ENCODE data around the gene MISP3. TPM values are rescaled to one million over a fixed set of nuclear protein-coding genes. Genes with fewer than 3 reads are reported as not detected.

MISP3 gene
- total RNA-seq, 4 donors from 2014 or later = 9.1 to 26.2 (median 17.2) TPM

DNA sequence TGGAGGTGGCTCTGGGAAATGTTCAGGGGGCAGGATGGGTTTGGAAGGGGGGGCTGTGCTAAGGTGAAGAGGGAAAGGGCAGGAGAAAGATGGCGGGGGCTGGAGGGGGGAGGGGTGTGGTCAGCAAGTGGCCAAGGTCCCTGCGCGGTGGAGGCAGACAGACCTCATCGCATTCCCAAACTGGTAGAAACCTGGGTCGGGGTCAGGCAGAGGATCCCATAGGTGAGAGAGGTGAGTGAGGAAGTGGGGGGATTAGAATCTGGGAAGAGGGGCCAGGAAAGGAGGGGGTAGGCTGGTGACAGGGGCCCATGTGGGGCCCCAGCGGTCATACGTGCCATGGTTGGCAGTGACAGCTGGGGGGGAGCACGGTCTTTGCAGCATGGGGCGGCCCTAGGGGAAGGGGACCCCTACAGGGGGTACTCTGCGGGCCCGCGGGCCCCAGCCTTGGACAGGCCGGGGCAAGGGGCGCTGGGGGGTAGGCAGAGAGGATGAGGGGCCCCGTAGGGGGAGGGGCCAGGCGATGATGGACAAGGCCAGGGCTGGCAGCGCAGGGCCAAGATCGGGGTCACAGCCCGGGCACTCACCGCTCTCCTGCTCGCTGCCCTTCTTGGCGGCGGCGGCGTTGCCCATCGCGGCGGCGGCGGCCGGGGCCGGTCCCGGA is 44.5 kb downstream of the MISP3 start:
- peak in 1 of 2 donors; percentile 88 for DNase-seq (ENCODE audit: low spot score in 2 of 2)

DNA sequence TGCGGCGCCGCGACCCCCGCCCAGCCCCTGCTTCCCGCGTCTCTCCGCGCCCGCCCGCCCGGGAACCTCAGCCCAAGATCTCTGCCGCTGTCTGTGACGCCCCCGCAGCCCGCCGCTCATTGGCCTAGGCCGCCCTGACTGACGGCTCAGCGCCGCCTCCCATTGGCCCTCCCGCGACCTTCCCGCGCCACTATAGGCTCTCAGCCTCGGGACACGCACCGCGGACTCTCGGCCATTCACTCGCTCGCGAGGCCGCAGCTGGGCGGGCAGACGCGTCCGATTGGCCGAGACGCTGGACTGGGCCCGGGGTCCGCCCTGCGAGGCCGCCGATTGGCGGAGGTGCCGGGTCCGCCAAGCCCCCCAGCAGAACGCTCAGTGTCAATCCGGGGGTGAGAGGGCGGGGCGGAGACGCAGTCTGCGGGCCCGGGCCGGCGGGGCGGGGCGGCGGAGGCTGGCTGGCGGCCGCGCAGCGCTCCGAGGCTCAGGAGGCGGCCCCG is 45.1 kb downstream of the MISP3 start, which contains the start of gene PRKACA:
PRKACA (minus strand) TSS at position 95 of the 497 bp plus-strand sequence. CDS start 215 bp downstream, outside the sequence.
- intact Hi-C loops (cut with DNase I; ENCODE audit: low total_unique reads) = no loop called here
- DNase-seq (ENCODE audit: low spot score in 2 of 2) = peak; percentile 97 to 100
- WGBS, 2 donors = 0 to 1% methylated on average over 17 to 19 of the region's 67 CpGs
- peak within 1 kb of the TSS; percentile 95 for H3K4me3 ChIP-seq (ENCODE audit: low read depth, poor library complexity, severe bottlenecking)
- TF ChIP-seq POLR2A (IDR thresholded peaks at IDR 0.05) = no peak
- TF ChIP-seq, protein P1, sequence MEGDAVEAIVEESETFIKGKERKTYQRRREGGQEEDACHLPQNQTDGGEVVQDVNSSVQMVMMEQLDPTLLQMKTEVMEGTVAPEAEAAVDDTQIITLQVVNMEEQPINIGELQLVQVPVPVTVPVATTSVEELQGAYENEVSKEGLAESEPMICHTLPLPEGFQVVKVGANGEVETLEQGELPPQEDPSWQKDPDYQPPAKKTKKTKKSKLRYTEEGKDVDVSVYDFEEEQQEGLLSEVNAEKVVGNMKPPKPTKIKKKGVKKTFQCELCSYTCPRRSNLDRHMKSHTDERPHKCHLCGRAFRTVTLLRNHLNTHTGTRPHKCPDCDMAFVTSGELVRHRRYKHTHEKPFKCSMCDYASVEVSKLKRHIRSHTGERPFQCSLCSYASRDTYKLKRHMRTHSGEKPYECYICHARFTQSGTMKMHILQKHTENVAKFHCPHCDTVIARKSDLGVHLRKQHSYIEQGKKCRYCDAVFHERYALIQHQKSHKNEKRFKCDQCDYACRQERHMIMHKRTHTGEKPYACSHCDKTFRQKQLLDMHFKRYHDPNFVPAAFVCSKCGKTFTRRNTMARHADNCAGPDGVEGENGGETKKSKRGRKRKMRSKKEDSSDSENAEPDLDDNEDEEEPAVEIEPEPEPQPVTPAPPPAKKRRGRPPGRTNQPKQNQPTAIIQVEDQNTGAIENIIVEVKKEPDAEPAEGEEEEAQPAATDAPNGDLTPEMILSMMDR (IDR thresholded peaks at IDR 0.05) = peak in 1 of 3 donors; percentile 40

More for the DNA sequence above, 44.5 kb downstream of the MISP3 start:
- intact Hi-C loops (cut with DNase I; ENCODE audit: low total_unique reads) = no loop called here
- WGBS, 2 donors = 0 to 1% methylated on average over 16 to 22 of the region's 33 CpGs
- TF ChIP-seq, protein P1 (IDR thresholded peaks at IDR 0.05) = no peak
- no peak for TF ChIP-seq POLR2A (IDR thresholded peaks at IDR 0.05)
- H3K4me3 ChIP-seq (ENCODE audit: low read depth, poor library complexity, severe bottlenecking) = peak overlapping the region; percentile 95

DNA sequence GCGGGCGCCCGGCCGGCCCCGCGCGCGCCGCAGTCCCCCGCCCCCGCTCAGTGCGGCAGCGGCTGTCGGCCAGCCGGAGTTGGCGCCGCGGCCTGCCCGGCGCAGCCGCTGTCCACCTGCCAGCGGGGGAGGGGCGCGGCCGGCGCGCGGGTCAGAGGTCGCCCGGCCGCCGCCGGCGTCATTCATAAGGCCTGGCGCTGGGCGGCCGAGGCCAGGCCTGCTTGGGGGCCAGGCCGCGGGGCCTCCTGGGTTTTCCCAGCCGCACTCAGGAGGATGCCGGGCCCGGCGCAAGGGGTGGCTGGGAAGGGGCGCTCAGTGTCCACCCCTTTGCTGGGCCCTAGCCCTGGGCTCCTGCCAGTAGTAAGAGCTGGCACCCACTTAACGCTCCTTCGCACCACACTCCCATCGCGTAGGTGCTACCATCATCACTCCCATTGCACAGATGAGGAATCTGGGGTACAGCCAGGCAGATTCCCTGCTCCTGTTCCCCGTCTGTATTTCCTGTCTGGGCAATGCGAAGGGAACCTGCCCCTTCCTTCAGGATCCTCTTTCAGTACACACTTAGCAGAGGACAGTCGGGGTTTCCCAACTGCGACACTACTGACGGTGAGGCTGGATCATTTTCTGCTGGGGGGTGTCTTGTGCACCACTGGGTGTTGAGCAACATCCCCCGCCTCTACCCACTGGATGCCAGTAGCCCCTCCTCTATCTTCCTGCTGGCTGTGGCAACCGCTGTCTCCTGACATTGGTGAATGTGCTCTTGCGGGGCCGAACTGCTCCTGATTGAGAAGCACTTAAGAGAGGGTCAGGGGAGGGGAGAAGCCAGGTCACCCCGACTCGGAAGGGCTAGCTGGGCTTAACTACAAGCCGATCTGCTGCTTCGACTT is 45.8 kb downstream of the MISP3 start:
- peak overlapping the region; percentile 36 for H3K4me3 ChIP-seq (ENCODE audit: low read depth, poor library complexity, severe bottlenecking)
- TF ChIP-seq, protein P1 (IDR thresholded peaks at IDR 0.05) = no peak
- peak in 1 of 2 donors; percentile 4 for TF ChIP-seq POLR2A (IDR thresholded peaks at IDR 0.05)
- peak; percentile 89 to 98 for DNase-seq (ENCODE audit: low spot score in 2 of 2)
- WGBS, 2 donors = 1 to 4% methylated on average over 17 to 22 of the region's 61 CpGs
- intact Hi-C loops (cut with DNase I; ENCODE audit: low total_unique reads) = no loop called here

DNA sequence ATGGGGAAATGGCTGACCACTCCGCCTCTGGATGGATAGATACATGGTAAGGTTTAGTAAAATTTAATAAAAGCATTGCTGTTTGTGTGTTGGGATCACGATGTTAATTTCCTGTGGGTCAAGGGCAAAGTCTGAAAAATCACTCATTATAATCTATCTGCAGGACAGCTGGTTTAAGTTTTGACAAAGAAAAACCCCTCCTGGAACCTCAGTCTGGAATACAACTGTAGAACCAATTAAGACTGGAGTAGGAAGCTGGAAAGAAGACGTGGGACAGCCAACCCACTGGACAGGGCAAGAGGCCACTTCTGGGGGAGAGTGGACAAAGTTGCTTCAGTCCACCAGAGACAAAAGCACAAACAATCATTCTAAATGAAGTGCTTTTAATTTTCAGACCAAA is 46.6 kb downstream of the MISP3 start:
- WGBS, 2 donors = 48 to 52% methylated on average over 3 of the region's 3 CpGs
- intact Hi-C loops (cut with DNase I; ENCODE audit: low total_unique reads) = no loop called here

More for the DNA sequence above, 46.6 kb downstream of the MISP3 start:
- no peak for DNase-seq (ENCODE audit: low spot score in 2 of 2)
- TF ChIP-seq POLR2A (IDR thresholded peaks at IDR 0.05) = no peak
- TF ChIP-seq, protein P1 (IDR thresholded peaks at IDR 0.05) = no peak
- no peak overlapping the region for H3K4me3 ChIP-seq (ENCODE audit: low read depth, poor library complexity, severe bottlenecking)
